Thymus (tissue), 11 donors: ENCODE data around the gene KLHL42. TPM values are rescaled to one million over a fixed set of nuclear protein-coding genes. Genes with fewer than 3 reads are reported as not detected.

Source experiments
- DNase-seq, 9 donors: peaks; one replicate each; pipeline ENCODE4 v3.0.0-alpha.2; 2013; ENCODE audit warnings: low spot score in 9 of 9, low read depth in 6 of 9, missing footprints in 1 of 9
- H3K27ac ChIP-seq, 2 donors: one replicate each; pipeline ENCODE4 v1.5.1; 2013; ENCODE audit warnings: control low read depth in 1 of 2, low read depth in 1 of 2, low read length in 1 of 2, mild to moderate bottlenecking in 1 of 2, moderate library complexity in 1 of 2
- H3K27me3 ChIP-seq, 2 donors: one replicate each; pipeline ENCODE4 v1.5.1; 2013; ENCODE audit warnings: low read length in 1 of 2; ENCODE audit not compliant: control insufficient read depth in 2 of 2, insufficient read depth in 1 of 2
- H3K36me3 ChIP-seq, 2 donors: one replicate each; pipeline ENCODE4 v1.5.1; 2013; ENCODE audit warnings: low read length in 1 of 2, mild to moderate bottlenecking in 1 of 2, moderate library complexity in 1 of 2; ENCODE audit not compliant: control insufficient read depth in 2 of 2, insufficient read depth in 2 of 2
- H3K4me1 ChIP-seq, 2 donors: one replicate each; pipeline ENCODE4 v1.5.1; 2013; ENCODE audit warnings: low read length in 2 of 2; ENCODE audit not compliant: control insufficient read depth in 2 of 2, insufficient read depth in 2 of 2
- H3K4me3 ChIP-seq, 2 donors: one replicate each; pipeline ENCODE4 v1.5.1; 2013; ENCODE audit warnings: low read length in 2 of 2, control low read depth in 1 of 2, mild to moderate bottlenecking in 1 of 2
- H3K9me3 ChIP-seq, 2 donors: one replicate each; pipeline ENCODE4 v1.5.1; 2013; ENCODE audit warnings: low read length in 1 of 2, mild to moderate bottlenecking in 1 of 2; ENCODE audit not compliant: control insufficient read depth in 2 of 2, insufficient read depth in 1 of 2
- WGBS: extraction: QIAGEN DNeasy Blood & Tissue Kit; methylation state at CpG from one replicate; pipeline ENCODE4 v1.1.7; 2013; 5-methylcytosine and 5-hydroxymethylcytosine counted together
- polyA plus RNA-seq: library from polyadenylated mRNA; stranded (reverse); fragments of 200-250 nt; gene quantifications from one replicate; pipeline ENCODE4 v1.2.3, GENCODE V29; 2013
- total RNA-seq: library from RNA; stranded (reverse); fragments of 120-200 nt; gene quantifications from one replicate; pipeline ENCODE4 v1.2.4, GENCODE V29; 2013
- donor health status: healthy.

The KLHL42 gene
- total and polyA plus RNA-seq, 2 donors, result 8.8 to 9.0 TPM

- Histone ChIP-seq H3K9me3 (no peaks in the 10 kb centered on the region), H3K4me3 (no peak overlapping the region), H3K27me3 (no peaks in the 10 kb centered on the region), H3K36me3 (peaks cover 9 to 21% of the 10 kb centered on the region in 2 donors), H3K4me1 (no peaks in the 10 kb centered on the region), H3K27ac (no peak overlapping the region)
- WGBS, result 94% methylated on average over 2 of the region's 2 CpGs
- DNase-seq, result no peak
Observed at GRCh38 chr12:27787559-27787958, 7.5 kb downstream of the KLHL42 start.

GRCh38 chr12:27790179-27790578 is 10.1 kb downstream of the KLHL42 start:
- H3K9me3 ChIP-seq, result no peaks in the 10 kb centered on the region
- H3K36me3 ChIP-seq, result peaks cover 26 to 39% of the 10 kb centered on the region in 2 donors
- H3K27ac ChIP-seq, result no peak overlapping the region
- H3K4me3 ChIP-seq, result no peak overlapping the region
- H3K27me3 ChIP-seq, result no peaks in the 10 kb centered on the region
- WGBS, result over 99% methylated on average over 2 of the region's 2 CpGs
- no peaks in the 10 kb centered on the region for H3K4me1 ChIP-seq
- DNase-seq, result no peak

GRCh38 chr12:27794818-27795584 is 15.0 kb downstream of the KLHL42 start:
- Histone ChIP-seq H3K36me3 (peaks cover 45 to 66% of the 10 kb centered on the region in 2 donors), H3K27ac (no peak overlapping the region), H3K4me1 (no peaks in the 10 kb centered on the region), H3K27me3 (no peaks in the 10 kb centered on the region), H3K4me3 (no peak overlapping the region), H3K9me3 (no peaks in the 10 kb centered on the region)
- 95% methylated on average over 6 of the region's 6 CpGs for WGBS
- no peak for DNase-seq

- 98% methylated on average over 7 of the region's 7 CpGs for WGBS
- no peak for DNase-seq
- Histone ChIP-seq H3K27ac (no peak overlapping the region), H3K36me3 (peaks cover 43 to 60% of the 10 kb centered on the region in 2 donors), H3K27me3 (no peaks in the 10 kb centered on the region), H3K4me1 (no peaks in the 10 kb centered on the region), H3K4me3 (no peak overlapping the region), H3K9me3 (no peaks in the 10 kb centered on the region)
Observed at GRCh38 chr12:27796128-27796527, 16.1 kb downstream of the KLHL42 start.

- Histone ChIP-seq H3K27ac (no peak overlapping the region), H3K4me3 (no peak overlapping the region), H3K27me3 (no peaks in the 10 kb centered on the region), H3K36me3 (peaks cover 35 to 49% of the 10 kb centered on the region in 2 donors), H3K4me1 (no peaks in the 10 kb centered on the region), H3K9me3 (no peaks in the 10 kb centered on the region)
- 98% methylated on average over 24 of the region's 24 CpGs for WGBS
- no peak for DNase-seq
Observed at GRCh38 chr12:27797301-27798025, 17.4 kb downstream of the KLHL42 start.

- WGBS, result 96% methylated on average over 3 of the region's 3 CpGs
- peaks cover 17 to 27% of the 10 kb centered on the region in 2 donors for H3K36me3 ChIP-seq
- H3K4me3 ChIP-seq, result no peak overlapping the region
Observed at GRCh38 chr12:27800819-27801218, 20.8 kb downstream of the KLHL42 start.

GRCh38 chr12:27801630-27802029 is 21.6 kb downstream of the KLHL42 start:
- DNase-seq, result no peak
- no peaks in the 10 kb centered on the region for H3K9me3 ChIP-seq
- H3K36me3 ChIP-seq, result peaks cover 13 to 24% of the 10 kb centered on the region in 2 donors
- no peak overlapping the region for H3K4me3 ChIP-seq
- 97% methylated on average over 5 of the region's 5 CpGs for WGBS
- H3K27me3 ChIP-seq, result no peaks in the 10 kb centered on the region
- no peak overlapping the region for H3K27ac ChIP-seq
- H3K4me1 ChIP-seq, result no peaks in the 10 kb centered on the region

More at GRCh38 chr12:27800819-27801218, 20.8 kb downstream of the KLHL42 start:
- no peak for DNase-seq
- Histone ChIP-seq H3K9me3 (no peaks in the 10 kb centered on the region), H3K4me1 (no peaks in the 10 kb centered on the region), H3K27ac (no peak overlapping the region), H3K27me3 (no peaks in the 10 kb centered on the region)

- Histone ChIP-seq H3K27me3 (no peaks in the 10 kb centered on the region), H3K27ac (no peak overlapping the region), H3K9me3 (no peaks in the 10 kb centered on the region), H3K4me3 (no peak overlapping the region), H3K4me1 (peaks cover 0 to 1% of the 10 kb centered on the region in 2 donors), H3K36me3 (peaks cover 5 to 17% of the 10 kb centered on the region in 2 donors)
- 88% methylated on average over 4 of the region's 4 CpGs for whole genome bisulfite sequencing
- no peak for DNase-seq
Observed at GRCh38 chr12:27802511-27802910, 22.5 kb downstream of the KLHL42 start.

- Histone ChIP-seq H3K27ac (no peak overlapping the region), H3K4me3 (no peak overlapping the region), H3K27me3 (no peaks in the 10 kb centered on the region), H3K4me1 (peaks cover 0 to 2% of the 10 kb centered on the region in 2 donors), H3K9me3 (no peaks in the 10 kb centered on the region), H3K36me3 (peaks cover under 1 to 12% of the 10 kb centered on the region in 2 donors)
- 95% methylated on average over 2 of the region's 2 CpGs for WGBS
- DNase-seq, result no peak
Observed at GRCh38 chr12:27802936-27803335, 22.9 kb downstream of the KLHL42 start.
